Keratinocyte (primary cell): ENCODE data around the gene SYNM.

ENCODE experiments used
- CTCF ChIP-seq, 3 experiments: IDR thresholded peaks in 1 of 3; conservative IDR thresholded peaks in 1 of 3; optimal IDR thresholded peaks in 1 of 3; 2 replicates in 2 of 3; 3 replicates in 1 of 3; pipeline versions ENCODE3 to v1.5.1; 2011; ENCODE audit warnings: low read length in 3 of 3, mild to moderate bottlenecking in 3 of 3, moderate library complexity in 2 of 3, control low read depth in 1 of 3, inconsistent platforms in 1 of 3; ENCODE audit not compliant: insufficient read depth in 2 of 3; ENCODE audit errors: extremely low read depth in 1 of 3
- EZH2 ChIP-seq: IDR thresholded peaks from one replicate; pipeline ENCODE4 v1.6.1; 2012; ENCODE audit warnings: inconsistent platforms, mild to moderate bottlenecking, low read length, moderate library complexity

- TF ChIP-seq CTCF (optimal IDR thresholded peaks at IDR 0.05 in 1 of 3, IDR thresholded peaks at IDR 0.05 in 1 of 3, conservative IDR thresholded peaks at IDR 0.05 in 1 of 3; ENCODE audit: extremely low read depth in 1 of 3, insufficient read depth in 2 of 3, low read length in 3 of 3) (no peak), EZH2 (no peak)
Measured at GRCh38 chr15:99055555-99056134, 49.2 kb upstream of the SYNM start.
